Superior temporal gyrus (tissue), 1 donor: ENCODE results near the gene HBQ1.
"Not testable (repeated sequence)": the region's sequence is repeated elsewhere in the genome, so short reads cannot be mapped to it uniquely, and the experiment has no call there.

Source experiments
- DNase-seq: peaks from one replicate; pipeline ENCODE4 v3.0.0-alpha.2; 2016; ENCODE audit errors: extremely low spot score

HBQ1 gene

DNA sequence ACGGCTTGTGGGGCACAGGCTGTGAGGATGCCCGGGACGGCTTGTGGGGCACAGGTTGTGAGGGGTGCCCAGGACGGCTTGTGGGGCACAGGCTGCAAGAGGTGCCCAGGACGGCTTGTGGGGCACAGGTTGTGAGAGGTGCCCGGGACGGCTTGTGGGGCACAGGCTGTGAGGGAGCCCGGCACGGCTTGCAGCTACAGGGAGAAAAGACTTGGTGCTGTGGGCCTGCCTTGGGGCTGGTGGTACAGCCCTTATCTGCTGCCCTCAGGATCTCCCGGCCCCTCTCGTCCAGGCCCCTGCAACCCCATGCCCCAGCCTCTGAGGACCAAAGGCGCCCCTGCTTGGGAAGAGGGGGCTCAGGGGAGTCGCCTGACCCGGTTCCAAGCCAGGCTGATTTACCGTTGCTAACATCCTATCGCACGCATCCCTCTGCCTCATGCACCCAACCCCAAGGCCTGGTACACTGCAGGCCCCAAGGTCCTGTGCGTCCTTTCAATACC lies 19.5 kb upstream of the HBQ1 start:
- DNase-seq = no peak

DNA sequence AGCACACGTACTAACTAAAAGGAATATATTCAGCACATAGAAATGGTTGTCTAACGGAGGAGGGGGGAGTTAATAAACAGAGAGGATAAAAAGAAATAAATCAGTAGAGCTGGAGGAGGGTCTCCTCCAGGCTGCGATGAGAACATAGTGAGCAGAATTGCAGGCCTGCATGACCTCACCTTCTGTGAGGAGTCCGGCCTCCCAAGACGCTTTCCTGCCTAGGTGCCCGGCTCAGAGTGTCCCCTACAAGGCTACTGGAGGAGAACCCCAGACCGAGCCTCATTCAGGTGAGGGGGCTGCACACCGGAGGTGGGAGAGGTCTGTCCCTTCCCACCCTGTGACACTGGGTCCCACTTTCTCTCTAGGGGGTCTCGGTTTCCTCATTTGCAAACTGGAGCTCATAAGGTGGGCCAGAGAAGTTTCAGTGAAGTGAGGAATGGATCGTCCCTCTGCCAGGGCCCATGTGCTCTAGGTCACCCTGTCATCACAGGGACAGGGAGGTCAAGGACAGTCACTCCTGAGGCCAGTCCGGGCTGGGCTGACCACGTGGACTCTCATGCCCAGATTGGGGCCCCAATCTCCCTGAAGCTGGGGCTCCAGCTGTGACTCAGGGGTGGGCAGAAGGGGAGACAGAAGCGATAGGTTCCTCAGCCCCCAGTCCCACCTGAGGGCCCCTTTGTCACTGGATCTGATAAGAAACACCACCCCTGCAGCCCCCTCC lies 17.8 kb upstream of the HBQ1 start:
- no peak for DNase-seq

DNA sequence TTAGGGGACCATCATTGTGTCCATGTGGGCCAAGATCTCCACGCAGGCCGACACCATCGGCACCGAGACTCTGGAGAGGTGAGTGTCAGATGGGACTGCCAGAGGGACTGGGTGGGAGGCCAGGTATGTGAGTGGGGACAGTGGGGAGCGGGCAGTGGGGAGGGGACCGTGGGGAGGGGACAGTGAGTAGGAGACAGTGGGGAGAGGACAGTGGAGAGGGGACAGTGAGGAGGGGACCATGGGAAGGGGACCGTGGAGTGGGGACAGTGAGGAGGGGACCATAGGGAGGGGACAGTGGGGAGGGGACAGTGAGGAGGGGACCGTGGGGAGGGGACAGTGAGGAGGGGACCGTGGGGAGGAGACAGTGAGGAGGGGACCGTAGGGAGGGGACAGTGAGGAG lies 17.1 kb upstream of the HBQ1 start:
- not testable (repeated sequence) for DNase-seq

DNA sequence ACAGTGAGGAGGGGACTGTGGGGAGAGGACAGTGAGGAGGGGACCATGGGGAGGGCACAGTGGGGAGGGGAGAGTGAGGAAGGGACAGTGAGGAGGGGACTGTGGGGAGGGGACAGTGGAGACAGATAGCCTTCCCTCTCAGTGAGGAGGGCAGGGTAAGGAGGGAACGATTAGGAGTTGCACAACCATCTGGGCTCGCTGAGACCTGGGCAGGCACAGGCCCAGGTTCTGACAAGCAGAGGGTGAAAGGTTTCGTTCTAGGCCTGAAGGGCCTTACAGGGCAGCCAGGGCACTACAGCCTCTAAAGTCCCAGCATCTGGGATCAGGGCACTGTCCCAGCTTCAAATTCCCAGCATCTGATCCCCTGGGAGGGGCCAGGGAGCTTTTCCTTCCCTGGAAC lies 16.6 kb upstream of the HBQ1 start:
- not testable (repeated sequence) for DNase-seq

DNA sequence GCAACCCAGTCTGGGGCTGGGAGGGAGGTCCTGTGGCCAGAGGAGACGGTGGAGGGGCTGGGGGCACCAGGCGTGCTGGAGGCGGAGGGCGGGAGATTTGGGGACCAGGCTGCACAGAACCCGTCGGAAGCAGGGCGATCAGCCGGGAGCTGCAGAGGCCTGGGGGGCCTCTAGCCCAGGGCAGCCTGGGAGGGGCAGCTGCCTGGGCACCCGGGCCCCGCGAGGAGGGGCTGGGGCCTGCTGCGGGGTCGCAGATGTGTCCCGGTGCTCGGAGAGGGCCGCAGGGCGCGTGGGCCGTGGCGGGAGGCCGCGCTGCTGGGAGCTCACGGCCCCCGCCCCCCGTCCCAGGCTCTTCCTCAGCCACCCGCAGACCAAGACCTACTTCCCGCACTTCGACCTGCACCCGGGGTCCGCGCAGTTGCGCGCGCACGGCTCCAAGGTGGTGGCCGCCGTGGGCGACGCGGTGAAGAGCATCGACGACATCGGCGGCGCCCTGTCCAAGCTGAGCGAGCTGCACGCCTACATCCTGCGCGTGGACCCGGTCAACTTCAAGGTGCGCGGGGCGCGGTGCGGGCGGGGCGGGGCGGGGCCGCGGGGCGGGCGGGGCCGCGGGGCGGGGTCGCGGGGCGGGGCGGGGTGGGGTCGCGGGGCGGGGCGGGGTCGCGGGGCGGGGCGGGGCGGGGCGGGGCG lies 16.0 kb upstream of the HBQ1 start:
- not testable (repeated sequence) for DNase-seq

DNA sequence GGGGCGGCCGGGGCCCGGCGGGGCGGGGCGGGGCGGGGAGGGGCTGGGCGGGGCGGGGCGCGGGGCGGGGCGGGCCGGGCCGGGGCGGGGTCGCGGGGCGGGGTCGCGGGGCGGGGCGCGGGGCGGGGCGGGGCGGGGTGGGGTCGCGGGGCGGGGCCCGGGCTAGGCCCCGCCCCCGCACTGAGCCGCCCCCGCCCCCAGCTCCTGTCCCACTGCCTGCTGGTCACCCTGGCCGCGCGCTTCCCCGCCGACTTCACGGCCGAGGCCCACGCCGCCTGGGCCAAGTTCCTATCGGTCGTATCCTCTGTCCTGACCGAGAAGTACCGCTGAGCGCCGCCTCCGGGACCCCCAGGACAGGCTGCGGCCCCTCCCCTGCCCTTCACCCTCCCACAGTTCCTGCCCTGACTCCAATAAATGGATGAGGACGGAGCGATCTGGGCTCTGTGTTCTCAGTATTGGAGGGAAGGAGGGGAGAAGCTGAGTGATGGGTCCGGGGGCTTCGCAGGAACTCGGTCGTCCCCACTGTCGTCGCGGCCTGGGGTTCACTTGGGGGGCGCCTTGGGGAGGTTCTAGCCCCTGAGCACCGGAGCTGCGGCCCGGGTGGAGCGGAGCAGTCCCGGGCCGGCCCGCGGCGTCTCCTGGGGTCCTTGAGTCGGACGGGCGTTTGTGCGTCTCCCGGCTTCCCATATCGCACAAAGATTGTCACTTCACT lies 15.3 kb upstream of the HBQ1 start:
- DNase-seq = no peak

DNA sequence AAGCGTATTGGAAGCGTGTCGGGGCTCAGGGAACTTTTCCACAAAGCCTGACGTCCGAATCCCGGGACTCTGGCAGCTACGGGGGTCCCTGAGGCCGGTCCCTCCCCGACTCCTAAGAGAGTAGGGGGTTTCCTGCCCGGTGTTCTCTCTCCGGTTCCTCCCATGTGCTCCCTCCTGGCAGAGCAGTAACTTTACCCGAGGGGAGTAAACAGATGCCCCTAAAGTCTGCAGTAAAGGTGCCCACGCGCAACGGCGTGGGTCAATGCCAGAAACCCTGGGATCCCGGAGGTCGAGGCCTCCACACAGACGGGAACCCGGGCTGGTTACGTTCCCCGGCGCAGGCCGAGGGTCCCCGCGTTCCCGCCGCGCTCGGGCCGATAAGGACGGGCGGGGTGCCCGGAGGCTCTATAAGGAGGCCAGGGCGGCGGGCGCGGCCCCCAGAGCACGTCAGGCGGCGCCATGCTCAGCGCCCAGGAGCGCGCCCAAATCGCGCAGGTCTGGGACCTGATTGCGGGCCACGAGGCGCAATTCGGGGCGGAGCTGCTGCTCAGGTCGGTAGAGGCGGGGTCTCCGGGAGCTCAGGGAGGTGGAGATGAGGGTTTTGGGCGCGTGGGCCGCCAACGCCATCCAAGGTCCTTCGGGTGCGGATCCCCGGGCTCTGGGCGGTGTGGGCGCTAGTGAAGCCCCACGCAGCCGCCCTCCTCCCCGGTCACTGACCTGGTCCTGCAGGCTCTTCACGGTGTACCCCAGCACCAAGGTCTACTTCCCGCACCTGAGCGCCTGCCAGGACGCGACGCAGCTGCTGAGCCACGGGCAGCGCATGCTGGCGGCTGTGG lies 14.5 kb upstream of the HBQ1 start, which contains the start of gene HBM:
Gene HBM (plus strand): TSS at position 440 of the 836 bp plus-strand sequence. CDS start 20 bp downstream, at position 460.
- no peak for DNase-seq

DNA sequence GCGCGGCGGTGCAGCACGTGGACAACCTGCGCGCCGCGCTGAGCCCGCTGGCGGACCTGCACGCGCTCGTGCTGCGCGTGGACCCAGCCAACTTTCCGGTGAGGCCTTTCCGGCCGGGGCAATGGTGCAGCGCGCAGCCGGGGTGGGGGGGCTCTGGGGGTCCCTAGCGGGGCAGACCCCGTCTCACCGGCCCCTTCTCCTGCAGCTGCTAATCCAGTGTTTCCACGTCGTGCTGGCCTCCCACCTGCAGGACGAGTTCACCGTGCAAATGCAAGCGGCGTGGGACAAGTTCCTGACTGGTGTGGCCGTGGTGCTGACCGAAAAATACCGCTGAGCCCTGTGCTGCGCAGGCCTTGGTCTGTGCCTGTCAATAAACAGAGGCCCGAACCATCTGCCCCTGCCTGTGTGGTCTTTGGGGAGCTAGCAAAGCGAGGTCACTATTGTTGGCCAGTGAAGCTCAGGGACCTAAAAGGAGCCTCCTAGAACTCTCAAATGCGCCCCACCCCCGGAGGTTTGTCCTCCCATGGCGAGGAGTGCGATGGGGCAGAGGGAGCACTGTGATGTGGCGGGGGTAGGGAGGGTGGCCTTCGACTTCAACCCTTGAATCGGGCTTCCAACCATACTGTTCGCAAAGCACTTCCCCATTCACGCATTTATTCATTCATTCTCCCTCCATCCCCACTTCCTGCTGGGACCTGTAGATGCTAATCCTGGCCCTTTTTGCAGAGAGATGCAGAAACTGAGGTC lies 13.7 kb upstream of the HBQ1 start:
- DNase-seq = no peak

DNA sequence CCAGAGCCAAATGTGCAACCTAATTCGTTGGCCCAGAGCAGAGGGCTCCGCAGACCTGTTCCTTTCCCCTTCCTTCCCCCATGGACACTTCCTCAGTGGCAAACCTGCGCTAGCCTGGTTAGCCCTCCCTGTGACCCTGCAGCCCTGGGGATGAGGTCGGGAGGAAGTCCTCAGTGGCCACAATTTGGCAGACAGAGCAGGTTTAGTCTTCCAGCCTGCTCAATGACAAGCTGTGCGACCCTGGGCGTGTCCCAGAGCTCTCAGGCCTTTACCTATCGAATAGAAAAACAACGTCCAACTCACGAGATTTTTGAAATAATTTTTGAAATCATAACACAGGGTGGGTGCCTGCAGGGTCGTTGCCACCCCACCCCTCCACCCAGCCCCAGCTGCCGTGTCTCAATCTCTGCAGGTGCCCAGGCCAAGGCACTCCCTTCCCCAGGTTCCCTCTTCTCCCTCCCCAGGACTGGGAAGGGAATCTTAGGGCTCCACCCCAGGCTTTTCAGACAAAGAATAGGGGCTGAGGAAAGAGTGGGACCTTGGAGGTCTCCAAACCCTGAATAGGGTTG lies 13.1 kb upstream of the HBQ1 start:
- DNase-seq = no peak

DNA sequence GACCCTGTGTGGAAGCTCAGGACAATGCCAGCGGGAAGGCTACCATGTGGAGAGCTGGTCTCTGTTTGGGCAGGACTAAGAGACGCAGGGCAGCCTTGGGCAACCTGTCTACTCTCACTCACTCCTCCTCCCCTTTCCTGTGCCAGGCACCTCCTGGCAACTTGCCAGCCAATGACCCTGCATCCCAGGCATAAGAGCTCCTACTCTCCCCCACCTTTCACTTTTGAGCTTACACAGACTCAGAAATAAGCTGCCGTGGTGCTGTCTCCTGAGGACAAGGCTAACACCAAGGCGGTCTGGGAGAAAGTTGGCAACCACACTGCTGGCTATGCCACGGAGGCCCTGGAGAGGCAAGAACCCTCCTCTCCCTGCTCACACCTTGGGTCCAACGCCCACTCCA lies 11.8 kb upstream of the HBQ1 start:
- DNase-seq = no peak

DNA sequence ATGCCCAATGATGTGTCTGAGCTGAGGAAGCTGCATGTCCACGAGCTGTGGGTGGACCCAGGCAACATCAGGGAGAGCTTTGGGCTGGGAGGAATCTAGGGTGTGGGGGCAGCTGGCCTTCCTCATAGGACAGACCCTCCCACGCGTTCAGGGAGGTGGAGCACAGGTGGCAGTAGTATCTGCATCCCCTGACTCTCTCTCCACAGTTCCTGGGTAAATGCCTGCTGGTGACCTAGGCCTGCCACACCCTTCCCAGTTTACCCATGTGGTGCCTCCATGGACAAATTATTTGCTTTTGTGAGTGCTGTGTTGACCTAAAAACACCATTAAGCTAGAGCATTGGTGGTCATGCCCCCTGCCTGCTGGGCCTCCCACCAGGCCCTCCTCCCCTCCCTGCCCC lies 11.2 kb upstream of the HBQ1 start:
- DNase-seq = no peak

DNA sequence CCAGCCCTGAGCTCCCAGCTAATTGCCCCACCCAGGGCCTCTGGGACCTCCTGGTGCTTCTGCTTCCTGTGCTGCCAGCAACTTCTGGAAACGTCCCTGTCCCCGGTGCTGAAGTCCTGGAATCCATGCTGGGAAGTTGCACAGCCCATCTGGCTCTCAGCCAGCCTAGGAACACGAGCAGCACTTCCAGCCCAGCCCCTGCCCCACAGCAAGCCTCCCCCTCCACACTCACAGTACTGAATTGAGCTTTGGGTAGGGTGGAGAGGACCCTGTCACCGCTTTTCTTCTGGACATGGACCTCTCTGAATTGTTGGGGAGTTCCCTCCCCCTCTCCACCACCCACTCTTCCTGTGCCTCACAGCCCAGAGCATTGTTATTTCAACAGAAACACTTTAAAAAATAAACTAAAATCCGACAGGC lies 10.2 kb upstream of the HBQ1 start:
- not testable (repeated sequence) for DNase-seq

DNA sequence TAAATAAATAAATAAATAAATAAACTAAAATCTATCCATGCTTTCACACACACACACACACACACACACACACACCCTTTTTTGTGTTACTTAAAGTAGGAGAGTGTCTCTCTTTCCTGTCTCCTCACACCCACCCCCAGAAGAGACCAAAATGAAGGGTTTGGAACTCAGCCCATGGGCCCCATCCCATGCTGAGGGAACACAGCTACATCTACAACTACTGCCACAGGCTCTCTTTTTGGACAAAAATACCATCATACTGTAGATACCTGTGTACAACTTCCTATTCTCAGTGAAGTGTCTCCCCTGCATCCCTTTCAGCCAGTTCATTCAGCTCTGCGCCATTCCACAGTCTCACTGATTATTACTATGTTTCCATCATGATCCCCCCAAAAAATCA lies 9.5 kb upstream of the HBQ1 start:
- no peak for DNase-seq

DNA sequence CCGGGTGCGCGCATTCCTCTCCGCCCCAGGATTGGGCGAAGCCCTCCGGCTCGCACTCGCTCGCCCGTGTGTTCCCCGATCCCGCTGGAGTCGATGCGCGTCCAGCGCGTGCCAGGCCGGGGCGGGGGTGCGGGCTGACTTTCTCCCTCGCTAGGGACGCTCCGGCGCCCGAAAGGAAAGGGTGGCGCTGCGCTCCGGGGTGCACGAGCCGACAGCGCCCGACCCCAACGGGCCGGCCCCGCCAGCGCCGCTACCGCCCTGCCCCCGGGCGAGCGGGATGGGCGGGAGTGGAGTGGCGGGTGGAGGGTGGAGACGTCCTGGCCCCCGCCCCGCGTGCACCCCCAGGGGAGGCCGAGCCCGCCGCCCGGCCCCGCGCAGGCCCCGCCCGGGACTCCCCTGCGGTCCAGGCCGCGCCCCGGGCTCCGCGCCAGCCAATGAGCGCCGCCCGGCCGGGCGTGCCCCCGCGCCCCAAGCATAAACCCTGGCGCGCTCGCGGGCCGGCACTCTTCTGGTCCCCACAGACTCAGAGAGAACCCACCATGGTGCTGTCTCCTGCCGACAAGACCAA lies 7.8 kb upstream of the HBQ1 start, which contains the start of gene HBA2:
Gene HBA2 (plus strand): TSS at position 503 of the 568 bp plus-strand sequence. CDS start 37 bp downstream, at position 540.
- not testable (repeated sequence) for DNase-seq

DNA sequence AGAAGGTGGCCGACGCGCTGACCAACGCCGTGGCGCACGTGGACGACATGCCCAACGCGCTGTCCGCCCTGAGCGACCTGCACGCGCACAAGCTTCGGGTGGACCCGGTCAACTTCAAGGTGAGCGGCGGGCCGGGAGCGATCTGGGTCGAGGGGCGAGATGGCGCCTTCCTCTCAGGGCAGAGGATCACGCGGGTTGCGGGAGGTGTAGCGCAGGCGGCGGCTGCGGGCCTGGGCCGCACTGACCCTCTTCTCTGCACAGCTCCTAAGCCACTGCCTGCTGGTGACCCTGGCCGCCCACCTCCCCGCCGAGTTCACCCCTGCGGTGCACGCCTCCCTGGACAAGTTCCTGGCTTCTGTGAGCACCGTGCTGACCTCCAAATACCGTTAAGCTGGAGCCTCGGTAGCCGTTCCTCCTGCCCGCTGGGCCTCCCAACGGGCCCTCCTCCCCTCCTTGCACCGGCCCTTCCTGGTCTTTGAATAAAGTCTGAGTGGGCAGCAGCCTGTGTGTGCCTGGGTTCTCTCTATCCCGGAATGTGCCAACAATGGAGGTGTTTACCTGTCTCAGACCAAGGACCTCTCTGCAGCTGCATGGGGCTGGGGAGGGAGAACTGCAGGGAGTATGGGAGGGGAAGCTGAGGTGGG lies 6.9 kb upstream of the HBQ1 start:
- not testable (repeated sequence) for DNase-seq

DNA sequence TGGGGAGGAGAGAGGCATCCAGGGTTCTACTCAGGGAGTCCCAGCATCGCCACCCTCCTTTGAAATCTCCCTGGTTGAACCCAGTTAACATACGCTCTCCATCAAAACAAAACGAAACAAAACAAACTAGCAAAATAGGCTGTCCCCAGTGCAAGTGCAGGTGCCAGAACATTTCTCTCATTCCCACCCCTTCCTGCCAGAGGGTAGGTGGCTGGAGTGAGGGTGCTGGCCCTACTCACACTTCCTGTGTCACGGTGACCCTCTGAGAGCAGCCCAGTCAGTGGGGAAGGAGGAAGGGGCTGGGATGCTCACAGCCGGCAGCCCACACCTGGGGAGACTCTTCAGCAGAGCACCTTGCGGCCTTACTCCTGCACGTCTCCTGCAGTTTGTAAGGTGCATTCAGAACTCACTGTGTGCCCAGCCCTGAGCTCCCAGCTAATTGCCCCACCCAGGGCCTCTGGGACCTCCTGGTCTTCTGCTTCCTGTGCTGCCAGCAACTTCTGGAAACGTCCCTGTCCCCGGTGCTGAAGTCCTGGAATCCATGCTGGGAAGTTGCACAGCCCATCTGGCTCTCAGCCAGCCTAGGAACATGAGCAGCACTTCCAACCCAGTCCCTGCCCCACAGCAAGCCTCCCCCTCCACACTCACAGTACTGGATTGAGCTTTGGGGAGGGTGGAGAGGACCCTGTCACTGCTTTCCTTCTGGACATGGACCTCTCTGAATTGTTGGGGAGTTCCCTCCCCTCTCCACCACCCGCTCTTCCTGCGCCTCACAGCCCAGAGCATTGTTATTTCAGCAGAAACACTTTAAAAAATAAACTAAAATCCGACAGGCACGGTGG lies 6.1 kb upstream of the HBQ1 start:
- not testable (repeated sequence) for DNase-seq

DNA sequence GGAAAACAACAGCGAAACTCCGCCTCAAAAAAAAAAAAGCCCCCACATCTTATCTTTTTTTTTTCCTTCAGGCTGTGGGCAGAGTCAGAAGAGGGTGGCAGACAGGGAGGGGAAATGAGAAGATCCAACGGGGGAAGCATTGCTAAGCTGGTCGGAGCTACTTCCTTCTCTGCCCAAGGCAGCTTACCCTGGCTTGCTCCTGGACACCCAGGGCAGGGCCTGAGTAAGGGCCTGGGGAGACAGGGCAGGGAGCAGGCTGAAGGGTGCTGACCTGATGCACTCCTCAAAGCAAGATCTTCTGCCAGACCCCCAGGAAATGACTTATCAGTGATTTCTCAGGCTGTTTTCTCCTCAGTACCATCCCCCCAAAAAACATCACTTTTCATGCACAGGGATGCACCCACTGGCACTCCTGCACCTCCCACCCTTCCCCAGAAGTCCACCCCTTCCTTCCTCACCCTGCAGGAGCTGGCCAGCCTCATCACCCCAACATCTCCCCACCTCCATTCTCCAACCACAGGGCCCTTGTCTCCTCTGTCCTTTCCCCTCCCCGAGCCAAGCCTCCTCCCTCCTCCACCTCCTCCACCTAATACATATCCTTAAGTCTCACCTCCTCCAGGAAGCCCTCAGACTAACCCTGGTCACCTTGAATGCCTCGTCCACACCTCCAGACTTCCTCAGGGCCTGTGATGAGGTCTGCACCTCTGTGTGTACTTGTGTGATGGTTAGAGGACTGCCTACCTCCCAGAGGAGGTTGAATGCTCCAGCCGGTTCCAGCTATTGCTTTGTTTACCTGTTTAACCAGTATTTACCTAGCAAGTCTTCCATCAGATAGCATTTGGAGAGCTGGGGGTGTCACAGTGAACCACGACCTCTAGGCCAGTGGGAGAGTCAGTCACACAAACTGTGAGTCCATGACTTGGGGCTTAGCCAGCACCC lies 5.0 kb upstream of the HBQ1 start:
- DNase-seq = no peak
